ENCODE data around the gene TMPRSS4. TPM values are rescaled to one million over a fixed set of nuclear protein-coding genes. Genes with fewer than 3 reads are reported as not detected.

TMPRSS4 gene
- total and polyA plus RNA-seq, 2 of the 13 experiments (the other 11 are each of a cell fraction or from before 2014, with no cell fraction given) = 0.32 TPM; not detected in 1

- TF ChIP-seq TEAD2 (CRISPR knock-in tag; IDR thresholded peaks at IDR 0.05) = no peak
- no peak for TF ChIP-seq ELF4 (CRISPR knock-in tag; IDR thresholded peaks at IDR 0.05; ENCODE audit: borderline replicate concordance)
- no peak for TF ChIP-seq TOE1 (CRISPR knock-in tag; IDR thresholded peaks at IDR 0.05)
- TF ChIP-seq ZFP90 (CRISPR knock-in tag; IDR thresholded peaks at IDR 0.05; ENCODE audit: borderline replicate concordance) = no peak
- no peak; the same call in 1 of the 2 replicates for TF ChIP-seq ARHGAP35 (CRISPR knock-in tag; IDR thresholded peaks at IDR 0.05; ENCODE audit: borderline replicate concordance)
- no peak for TF ChIP-seq ZNF260 (CRISPR knock-in tag; IDR thresholded peaks at IDR 0.05; ENCODE audit: borderline replicate concordance, low read depth)
- TF ChIP-seq ZNF253 (CRISPR knock-in tag; IDR thresholded peaks at IDR 0.05; ENCODE audit: borderline replicate concordance) = no peak
- TF ChIP-seq RFXAP (CRISPR knock-in tag; IDR thresholded peaks at IDR 0.05; ENCODE audit: borderline replicate concordance) = no peak
- TF ChIP-seq ZMYM4 (CRISPR knock-in tag; IDR thresholded peaks at IDR 0.05) = 0 out of 2 replicates have a peak, but pooled peaks have one; percentile 54
- TF ChIP-seq NAIF1 (CRISPR knock-in tag; IDR thresholded peaks at IDR 0.05; ENCODE audit: borderline replicate concordance) = no peak
- 0 out of 2 replicates have a peak, but pooled peaks have one; percentile 36 for TF ChIP-seq ZNF761 (CRISPR knock-in tag; conservative IDR thresholded peaks at IDR 0.05)
- peak; percentile 80; the same call in 1 of the 2 replicates for TF ChIP-seq ZNF225 (CRISPR knock-in tag; IDR thresholded peaks at IDR 0.05)
- TF ChIP-seq SIX4 (CRISPR knock-in tag; IDR thresholded peaks at IDR 0.05) = no peak
- no peak for TF ChIP-seq ZSCAN31 (CRISPR knock-in tag; IDR thresholded peaks at IDR 0.05; ENCODE audit: low read depth)
- no peak for TF ChIP-seq ZFP36L2 (CRISPR knock-in tag; IDR thresholded peaks at IDR 0.05)
- TF ChIP-seq ZNF570 (CRISPR knock-in tag; IDR thresholded peaks at IDR 0.05; ENCODE audit: borderline replicate concordance) = no peak
- TF ChIP-seq IRF1 (CRISPR knock-in tag; IDR thresholded peaks at IDR 0.05; ENCODE audit: low read depth) = no peak
- no peak for TF ChIP-seq ZNF782 (CRISPR knock-in tag; IDR thresholded peaks at IDR 0.05; ENCODE audit: borderline replicate concordance)
- no peak for TF ChIP-seq JUNB (CRISPR knock-in tag; IDR thresholded peaks at IDR 0.05; ENCODE audit: borderline replicate concordance)
- TF ChIP-seq ZNF703 (CRISPR knock-in tag; IDR thresholded peaks at IDR 0.05; ENCODE audit: borderline replicate concordance) = no peak
- no peak for TF ChIP-seq ZNF883 (CRISPR knock-in tag; IDR thresholded peaks at IDR 0.05; ENCODE audit: not compliant biosample characterization)
- no peak for TF ChIP-seq POGK (CRISPR knock-in tag; conservative IDR thresholded peaks at IDR 0.05)
- no peak for TF ChIP-seq POLR2AphosphoS5 (IDR thresholded peaks at IDR 0.05; ENCODE audit: low read depth, low read length)
- TF ChIP-seq FOXJ3 (CRISPR knock-in tag; IDR thresholded peaks at IDR 0.05; ENCODE audit: borderline replicate concordance) = no peak
Measured at GRCh38 chr11:118145285-118146227, 68.7 kb downstream of the TMPRSS4 start (continued).

All from HepG2 (cell line).